Renal cortex interstitium (tissue), 11 donors: Measurements from ENCODE around the gene ILF3. TPM values are rescaled to one million over a fixed set of nuclear protein-coding genes. Genes with fewer than 3 reads are reported as not detected.

ENCODE experiments used
- DNase-seq, 11 donors: peaks; one replicate each; pipeline ENCODE4 v3.0.0-alpha.2; 2013; ENCODE audit warnings: low read depth in 9 of 11, low spot score in 4 of 11; ENCODE audit errors: extremely low read depth in 1 of 11
- polyA plus RNA-seq, 3 donors: library from polyadenylated mRNA; unstranded; fragments of 120-200 nt; gene quantifications; one replicate each; pipeline ENCODE4 v1.2.1, GENCODE V29; 2013; ENCODE audit not compliant: insufficient read length in 3 of 3

The ILF3 gene
- polyA plus RNA-seq, 3 donors = 295 to 328 (median 301) TPM

- peak; percentile 99 to 100 (median 100) for DNase-seq
These were observed 63.4 kb downstream of the ILF3 start, which contains the start of gene DNM2 for GRCh38 chr19:10717356-10718204. DNM2 (plus strand) TSS chr19:10718079; CDS start chr19:10718243, 164 bp downstream.

- DNase-seq = peak in 2 of 11 donors; percentile 13 to 33
These were observed 64.4 kb downstream of the ILF3 start for GRCh38 chr19:10718205-10719196.

- no peak for DNase-seq
These were observed 65.4 kb downstream of the ILF3 start for GRCh38 chr19:10719466-10719961.

GRCh38 chr19:10720607-10721125 is 66.5 kb downstream of the ILF3 start:
- no peak for DNase-seq

GRCh38 chr19:10723591-10723990 is 69.4 kb downstream of the ILF3 start:
- DNase-seq = no peak

GRCh38 chr19:10724573-10725071 is 70.5 kb downstream of the ILF3 start:
- no peak for DNase-seq

- DNase-seq = no peak
These were observed 71.3 kb downstream of the ILF3 start for GRCh38 chr19:10725415-10725814.

- DNase-seq = no peak
These were observed 72.1 kb downstream of the ILF3 start for GRCh38 chr19:10726268-10726667.

GRCh38 chr19:10727685-10728201 is 73.6 kb downstream of the ILF3 start:
- DNase-seq = no peak

GRCh38 chr19:10729411-10729810 is 75.3 kb downstream of the ILF3 start:
- no peak for DNase-seq

- no peak for DNase-seq
These were observed 76.8 kb downstream of the ILF3 start for GRCh38 chr19:10730932-10731331.

GRCh38 chr19:10735741-10736140 is 81.6 kb downstream of the ILF3 start:
- DNase-seq = no peak

GRCh38 chr19:10736189-10736588 is 82.0 kb downstream of the ILF3 start:
- DNase-seq = no peak

GRCh38 chr19:10736916-10737551 is 82.9 kb downstream of the ILF3 start:
- no peak for DNase-seq

- DNase-seq = no peak
These were observed 83.6 kb downstream of the ILF3 start for GRCh38 chr19:10737722-10738121.

- no peak for DNase-seq
These were observed 86.7 kb downstream of the ILF3 start for GRCh38 chr19:10740798-10741197.
